K562 (cell line): ENCODE measurements around the gene HTR5A. TPM values are rescaled to one million over a fixed set of nuclear protein-coding genes. Genes with fewer than 3 reads are reported as not detected.

ENCODE experiments used
- CREB1 ChIP-seq, 2 experiments: sonication (generic) in 1 of 2; formaldehyde crosslinking in 1 of 2; IDR thresholded peaks; 2 replicates each; pipeline versions ENCODE4 v1.6.1 to v1.8.0; 2012 to 2022; ENCODE audit warnings: inconsistent platforms in 1 of 2, mild to moderate bottlenecking in 1 of 2, missing genetic modification reagents in 1 of 2, moderate library complexity in 1 of 2
- GTF2F1 ChIP-seq: IDR thresholded peaks from 2 replicates; pipeline ENCODE4 v1.6.1; 2011; ENCODE audit warnings: low read depth, low read length, improper control_type of control experiment
- JUNB ChIP-seq: fragments of 450-650 bp; formaldehyde crosslinking; conservative IDR thresholded peaks from 2 replicates; pipeline ENCODE4 v1.4.0; 2020; ENCODE audit warnings: mild to moderate bottlenecking
- NONO ChIP-seq, 2 experiments: fragments of 200-400 bp in 1 of 2; fragments of 450-650 bp in 1 of 2; formaldehyde crosslinking in 1 of 2; IDR thresholded peaks; 2 replicates each; pipeline ENCODE4 v1.6.1; 2017; ENCODE audit warnings: low read depth in 2 of 2, mild to moderate bottlenecking in 2 of 2, moderate library complexity in 2 of 2, low read length in 1 of 2
- RBM34 ChIP-seq: fragments of 200-400 bp; formaldehyde crosslinking; IDR thresholded peaks from 2 replicates; pipeline ENCODE4 v1.6.1; 2018; ENCODE audit warnings: low read length, borderline replicate concordance; ENCODE audit not compliant: insufficient read depth
- SAFB2 ChIP-seq: fragments of 200-400 bp; formaldehyde crosslinking; IDR thresholded peaks from 2 replicates; pipeline ENCODE4 v1.6.1; 2018; ENCODE audit warnings: borderline replicate concordance, low read length, low read depth, moderate library complexity; ENCODE audit not compliant: severe bottlenecking
- SLC30A9 ChIP-seq: fragments of 250-450 bp; sonication (Bioruptor Pico); IDR thresholded peaks from 2 replicates; pipeline ENCODE4 v1.8.0; 2022; ENCODE audit warnings: mild to moderate bottlenecking, moderate library complexity
- TAF1 ChIP-seq: IDR thresholded peaks from 2 replicates; pipeline ENCODE4 v1.6.1; 2011; ENCODE audit warnings: mild to moderate bottlenecking, low read length, moderate library complexity; ENCODE audit not compliant: insufficient read depth, control insufficient read depth, severe bottlenecking; ENCODE audit errors: extremely low read depth
- ZNF143 ChIP-seq: sonication (generic); formaldehyde crosslinking; IDR thresholded peaks from 2 replicates; pipeline ENCODE4 v1.9.0; 2022; ENCODE audit warnings: mild to moderate bottlenecking, missing genetic modification reagents
- ZNF384 ChIP-seq: IDR thresholded peaks from 2 replicates; pipeline ENCODE4 v1.6.1; 2012; ENCODE audit warnings: low read depth, low read length, improper control_type of control experiment
- polyA plus RNA-seq, 8 experiments: library from polyadenylated mRNA; depleted of rRNA in 4 of 8; stranded (reverse) in 5 of 8; unstranded in 3 of 8; fragments of >200 nt; fragmentation: Nextera tagmentation in 2 of 8; fragmentation: Illumina TruSeq in 1 of 8; extraction: Ambion mirVana in 2 of 8; extraction: Trizol in 1 of 8; gene quantifications; 2 replicates each; pipeline versions ENCODE4 v1.2.1 to v1.2.3, GENCODE V29; 2011 to 2014; ENCODE audit warnings: inconsistent platforms in 1 of 8, missing spikeins in 1 of 8
- total RNA-seq, 7 experiments: library from RNA; depleted of rRNA in 6 of 7; stranded (reverse); fragments of >200 nt in 6 of 7; fragmentation: Illumina TruSeq in 2 of 7; extraction: Trizol in 2 of 7; gene quantifications; 2 replicates each; pipeline versions ENCODE4 v1.2.1 to v1.2.3, GENCODE V29; 2011 to 2021; ENCODE audit warnings: low replicate concordance in 1 of 7
- TF ChIP-seq, protein P1 (sequence below): fragments of 250-450 bp; sonication (Bioruptor Pico); IDR thresholded peaks from 2 replicates; pipeline ENCODE4 v1.4.0; 2020; ENCODE audit warnings: mild to moderate bottlenecking
- TF ChIP-seq, protein P2 (sequence below): fragments of 250-450 bp; sonication (Bioruptor Pico); IDR thresholded peaks from 2 replicates; pipeline ENCODE4 v1.8.0; 2022; ENCODE audit warnings: moderate library complexity, mild to moderate bottlenecking, inconsistent platforms
- TF ChIP-seq, protein P3 (sequence below): fragments of 450-650 bp; IDR thresholded peaks from 2 replicates; pipeline ENCODE4 v1.6.1; 2016; ENCODE audit warnings: low read depth, mild to moderate bottlenecking, moderate library complexity
- TF ChIP-seq, protein P4 (sequence below): fragments of 450-650 bp; IDR thresholded peaks from 2 replicates; pipeline ENCODE4 v1.6.1; 2016; ENCODE audit warnings: low read depth

The HTR5A gene
- total and polyA plus RNA-seq, 9 of the 15 experiments (the other 6 are each of a cell fraction or from before 2014, with no cell fraction given) = 0.06 TPM; not detected in 8

DNA sequence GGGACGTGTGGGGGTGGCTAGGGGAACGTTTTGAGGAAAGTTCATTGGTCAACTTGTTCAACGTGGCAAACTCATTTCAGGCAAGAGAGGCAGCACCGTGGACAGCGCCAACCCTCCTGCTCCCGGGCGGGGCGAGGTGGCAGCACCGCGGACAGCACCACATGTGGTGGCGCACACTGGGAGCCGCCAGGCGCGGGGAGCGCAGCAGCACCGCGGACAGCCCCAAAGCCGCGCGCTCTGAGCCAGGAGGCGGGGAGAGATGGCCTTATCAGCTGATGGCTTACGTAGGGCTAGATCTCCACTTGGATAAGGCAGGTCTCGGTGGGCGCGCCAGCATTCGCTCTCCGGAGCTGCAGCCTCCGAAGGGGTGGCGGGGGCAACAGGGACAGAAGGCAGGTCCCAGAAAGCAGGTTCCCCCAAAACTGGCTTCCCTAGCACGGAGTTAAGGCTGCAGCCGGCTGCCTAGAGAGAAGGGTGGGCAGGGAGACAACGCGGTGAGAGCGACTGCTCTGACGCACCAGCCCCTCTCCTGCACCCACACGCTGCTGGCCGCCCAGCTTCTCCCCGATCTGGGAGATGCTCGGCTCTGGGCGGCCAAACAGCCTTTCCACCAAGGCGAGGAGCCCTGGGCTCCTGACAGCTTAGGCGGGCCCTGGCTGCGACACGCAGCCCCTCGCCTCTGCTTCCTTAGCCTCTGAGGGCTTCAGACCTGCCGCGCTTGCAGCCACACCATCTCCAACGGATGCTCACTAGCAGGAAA, at the start of gene HTR5A (continued):
- TF ChIP-seq RBM34 = no peak
- TF ChIP-seq SLC30A9 (CRISPR knock-in tag) = peak; percentile 73; the same call in 1 of the 2 replicates
- TF ChIP-seq CREB1 (IDR thresholded peaks at IDR 0.05) = peak; percentile 79
- TF ChIP-seq CREB1 (CRISPR knock-in tag; IDR thresholded peaks at IDR 0.05) = peak; percentile 95
- no peak for TF ChIP-seq GTF2F1
- no peak for TF ChIP-seq TAF1
- peak in 1 of 2 experiments; percentile 19; a peak in 1 of 4 replicates for TF ChIP-seq NONO (IDR thresholded peaks at IDR 0.05; ENCODE audit: low read depth in 2 of 2, low read length in 1 of 2)
- TF ChIP-seq JUNB (CRISPR knock-in tag) = no peak
- TF ChIP-seq SAFB2 = no peak
- TF ChIP-seq, protein P1, sequence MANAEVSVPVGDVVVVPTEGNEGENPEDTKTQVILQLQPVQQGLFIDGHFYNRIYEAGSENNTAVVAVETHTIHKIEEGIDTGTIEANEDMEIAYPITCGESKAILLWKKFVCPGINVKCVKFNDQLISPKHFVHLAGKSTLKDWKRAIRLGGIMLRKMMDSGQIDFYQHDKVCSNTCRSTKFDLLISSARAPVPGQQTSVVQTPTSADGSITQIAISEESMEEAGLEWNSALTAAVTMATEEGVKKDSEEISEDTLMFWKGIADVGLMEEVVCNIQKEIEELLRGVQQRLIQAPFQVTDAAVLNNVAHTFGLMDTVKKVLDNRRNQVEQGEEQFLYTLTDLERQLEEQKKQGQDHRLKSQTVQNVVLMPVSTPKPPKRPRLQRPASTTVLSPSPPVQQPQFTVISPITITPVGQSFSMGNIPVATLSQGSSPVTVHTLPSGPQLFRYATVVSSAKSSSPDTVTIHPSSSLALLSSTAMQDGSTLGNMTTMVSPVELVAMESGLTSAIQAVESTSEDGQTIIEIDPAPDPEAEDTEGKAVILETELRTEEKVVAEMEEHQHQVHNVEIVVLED (CRISPR knock-in tag) = peak; percentile 82
- TF ChIP-seq, protein P2, sequence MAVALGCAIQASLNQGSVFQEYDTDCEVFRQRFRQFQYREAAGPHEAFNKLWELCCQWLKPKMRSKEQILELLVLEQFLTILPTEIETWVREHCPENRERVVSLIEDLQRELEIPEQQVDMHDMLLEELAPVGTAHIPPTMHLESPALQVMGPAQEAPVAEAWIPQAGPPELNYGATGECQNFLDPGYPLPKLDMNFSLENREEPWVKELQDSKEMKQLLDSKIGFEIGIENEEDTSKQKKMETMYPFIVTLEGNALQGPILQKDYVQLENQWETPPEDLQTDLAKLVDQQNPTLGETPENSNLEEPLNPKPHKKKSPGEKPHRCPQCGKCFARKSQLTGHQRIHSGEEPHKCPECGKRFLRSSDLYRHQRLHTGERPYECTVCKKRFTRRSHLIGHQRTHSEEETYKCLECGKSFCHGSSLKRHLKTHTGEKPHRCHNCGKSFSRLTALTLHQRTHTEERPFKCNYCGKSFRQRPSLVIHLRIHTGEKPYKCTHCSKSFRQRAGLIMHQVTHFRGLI = peak; percentile 94
- TF ChIP-seq ZNF384 = peak; percentile 45; the same call in 1 of the 2 replicates
- TF ChIP-seq, protein P3, sequence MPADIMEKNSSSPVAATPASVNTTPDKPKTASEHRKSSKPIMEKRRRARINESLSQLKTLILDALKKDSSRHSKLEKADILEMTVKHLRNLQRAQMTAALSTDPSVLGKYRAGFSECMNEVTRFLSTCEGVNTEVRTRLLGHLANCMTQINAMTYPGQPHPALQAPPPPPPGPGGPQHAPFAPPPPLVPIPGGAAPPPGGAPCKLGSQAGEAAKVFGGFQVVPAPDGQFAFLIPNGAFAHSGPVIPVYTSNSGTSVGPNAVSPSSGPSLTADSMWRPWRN = no peak
- peak; percentile 74 for TF ChIP-seq ZNF143 (CRISPR knock-in tag)
- TF ChIP-seq, protein P4, sequence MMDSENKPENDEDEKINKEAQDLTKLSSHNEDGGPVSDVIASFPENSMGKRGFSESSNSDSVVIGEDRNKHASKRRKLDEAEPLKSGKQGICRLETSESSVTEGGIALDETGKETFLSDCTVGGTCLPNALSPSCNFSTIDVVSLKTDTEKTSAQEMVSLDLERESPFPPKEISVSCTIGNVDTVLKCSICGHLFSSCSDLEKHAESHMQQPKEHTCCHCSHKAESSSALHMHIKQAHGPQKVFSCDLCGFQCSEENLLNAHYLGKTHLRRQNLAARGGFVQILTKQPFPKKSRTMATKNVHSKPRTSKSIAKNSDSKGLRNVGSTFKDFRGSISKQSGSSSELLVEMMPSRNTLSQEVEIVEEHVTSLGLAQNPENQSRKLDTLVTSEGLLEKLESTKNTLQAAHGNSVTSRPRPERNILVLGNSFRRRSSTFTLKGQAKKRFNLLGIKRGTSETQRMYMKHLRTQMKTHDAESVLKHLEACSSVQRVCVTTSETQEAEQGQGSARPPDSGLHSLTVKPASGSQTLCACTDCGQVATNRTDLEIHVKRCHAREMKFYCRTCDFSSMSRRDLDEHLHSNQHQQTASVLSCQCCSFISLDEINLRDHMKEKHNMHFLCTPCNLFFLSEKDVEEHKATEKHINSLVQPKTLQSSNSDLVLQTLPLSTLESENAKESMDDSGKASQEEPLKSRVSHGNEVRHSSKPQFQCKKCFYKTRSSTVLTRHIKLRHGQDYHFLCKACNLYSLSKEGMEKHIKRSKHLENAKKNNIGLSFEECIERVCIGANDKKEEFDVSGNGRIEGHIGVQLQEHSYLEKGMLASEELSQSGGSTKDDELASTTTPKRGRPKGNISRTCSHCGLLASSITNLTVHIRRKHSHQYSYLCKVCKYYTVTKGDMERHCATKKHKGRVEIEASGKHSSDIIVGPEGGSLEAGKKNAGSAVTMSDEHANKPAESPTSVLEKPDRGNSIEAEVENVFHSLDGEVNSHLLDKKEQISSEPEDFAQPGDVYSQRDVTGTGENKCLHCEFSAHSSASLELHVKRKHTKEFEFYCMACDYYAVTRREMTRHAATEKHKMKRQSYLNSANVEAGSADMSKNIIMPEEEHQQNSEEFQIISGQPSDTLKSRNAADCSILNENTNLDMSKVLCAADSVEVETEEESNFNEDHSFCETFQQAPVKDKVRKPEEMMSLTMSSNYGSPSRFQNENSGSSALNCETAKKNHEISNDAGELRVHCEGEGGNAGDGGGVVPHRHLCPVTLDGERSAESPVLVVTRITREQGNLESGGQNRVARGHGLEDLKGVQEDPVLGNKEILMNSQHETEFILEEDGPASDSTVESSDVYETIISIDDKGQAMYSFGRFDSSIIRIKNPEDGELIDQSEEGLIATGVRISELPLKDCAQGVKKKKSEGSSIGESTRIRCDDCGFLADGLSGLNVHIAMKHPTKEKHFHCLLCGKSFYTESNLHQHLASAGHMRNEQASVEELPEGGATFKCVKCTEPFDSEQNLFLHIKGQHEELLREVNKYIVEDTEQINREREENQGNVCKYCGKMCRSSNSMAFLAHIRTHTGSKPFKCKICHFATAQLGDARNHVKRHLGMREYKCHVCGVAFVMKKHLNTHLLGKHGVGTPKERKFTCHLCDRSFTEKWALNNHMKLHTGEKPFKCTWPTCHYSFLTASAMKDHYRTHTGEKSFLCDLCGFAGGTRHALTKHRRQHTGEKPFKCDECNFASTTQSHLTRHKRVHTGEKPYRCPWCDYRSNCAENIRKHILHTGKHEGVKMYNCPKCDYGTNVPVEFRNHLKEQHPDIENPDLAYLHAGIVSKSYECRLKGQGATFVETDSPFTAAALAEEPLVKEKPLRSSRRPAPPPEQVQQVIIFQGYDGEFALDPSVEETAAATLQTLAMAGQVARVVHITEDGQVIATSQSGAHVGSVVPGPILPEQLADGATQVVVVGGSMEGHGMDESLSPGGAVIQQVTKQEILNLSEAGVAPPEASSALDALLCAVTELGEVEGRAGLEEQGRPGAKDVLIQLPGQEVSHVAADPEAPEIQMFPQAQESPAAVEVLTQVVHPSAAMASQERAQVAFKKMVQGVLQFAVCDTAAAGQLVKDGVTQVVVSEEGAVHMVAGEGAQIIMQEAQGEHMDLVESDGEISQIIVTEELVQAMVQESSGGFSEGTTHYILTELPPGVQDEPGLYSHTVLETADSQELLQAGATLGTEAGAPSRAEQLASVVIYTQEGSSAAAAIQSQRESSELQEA = no peak
